Esophagus mucosa (tissue), 1 donor: Measurements from ENCODE around the gene PRR12. TPM values are rescaled to one million over a fixed set of nuclear protein-coding genes. Genes with fewer than 3 reads are reported as not detected.

ENCODE experiments used
- ATAC-seq: fragments of 200-7000 bp; cut with Tn5 transposase; one replicate; pipeline ENCODE4 v1.9.1; 2020
- total RNA-seq: library from RNA; stranded (reverse); gene quantifications from one replicate; pipeline ENCODE4 v1.2.4, GENCODE V29; 2023
- donor health status: DM: yes; HTN: yes; CAD: no.

PRR12 gene
- total RNA-seq, 1 donor from 2014 or later = 11.7 TPM

DNA sequence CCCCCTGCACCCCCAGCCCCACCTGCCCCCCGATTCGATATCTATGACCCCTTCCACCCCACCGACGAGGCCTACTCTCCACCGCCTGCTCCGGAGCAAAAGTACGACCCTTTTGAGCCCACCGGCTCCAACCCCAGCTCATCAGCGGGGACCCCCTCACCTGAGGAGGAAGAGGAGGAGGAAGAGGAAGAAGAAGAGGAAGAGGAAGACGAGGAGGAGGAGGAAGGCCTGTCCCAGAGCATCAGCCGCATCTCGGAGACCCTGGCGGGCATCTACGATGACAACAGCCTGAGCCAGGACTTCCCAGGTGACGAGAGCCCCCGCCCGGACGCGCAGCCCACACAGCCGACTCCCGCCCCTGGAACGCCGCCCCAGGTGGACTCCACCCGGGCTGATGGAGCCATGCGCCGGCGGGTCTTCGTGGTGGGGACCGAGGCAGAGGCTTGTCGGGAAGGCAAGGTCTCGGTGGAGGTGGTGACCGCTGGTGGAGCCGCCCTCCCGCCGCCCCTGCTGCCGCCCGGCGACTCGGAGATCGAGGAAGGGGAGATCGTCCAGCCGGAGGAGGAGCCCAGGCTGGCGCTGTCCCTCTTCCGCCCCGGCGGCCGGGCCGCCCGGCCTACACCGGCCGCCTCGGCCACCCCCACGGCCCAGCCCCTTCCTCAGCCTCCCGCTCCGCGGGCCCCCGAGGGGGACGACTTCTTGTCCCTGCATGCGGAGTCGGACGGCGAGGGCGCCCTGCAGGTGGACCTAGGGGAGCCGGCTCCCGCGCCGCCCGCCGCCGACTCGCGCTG lies 60.2 kb downstream of the PRR12 start:
- ATAC-seq = no peak

DNA sequence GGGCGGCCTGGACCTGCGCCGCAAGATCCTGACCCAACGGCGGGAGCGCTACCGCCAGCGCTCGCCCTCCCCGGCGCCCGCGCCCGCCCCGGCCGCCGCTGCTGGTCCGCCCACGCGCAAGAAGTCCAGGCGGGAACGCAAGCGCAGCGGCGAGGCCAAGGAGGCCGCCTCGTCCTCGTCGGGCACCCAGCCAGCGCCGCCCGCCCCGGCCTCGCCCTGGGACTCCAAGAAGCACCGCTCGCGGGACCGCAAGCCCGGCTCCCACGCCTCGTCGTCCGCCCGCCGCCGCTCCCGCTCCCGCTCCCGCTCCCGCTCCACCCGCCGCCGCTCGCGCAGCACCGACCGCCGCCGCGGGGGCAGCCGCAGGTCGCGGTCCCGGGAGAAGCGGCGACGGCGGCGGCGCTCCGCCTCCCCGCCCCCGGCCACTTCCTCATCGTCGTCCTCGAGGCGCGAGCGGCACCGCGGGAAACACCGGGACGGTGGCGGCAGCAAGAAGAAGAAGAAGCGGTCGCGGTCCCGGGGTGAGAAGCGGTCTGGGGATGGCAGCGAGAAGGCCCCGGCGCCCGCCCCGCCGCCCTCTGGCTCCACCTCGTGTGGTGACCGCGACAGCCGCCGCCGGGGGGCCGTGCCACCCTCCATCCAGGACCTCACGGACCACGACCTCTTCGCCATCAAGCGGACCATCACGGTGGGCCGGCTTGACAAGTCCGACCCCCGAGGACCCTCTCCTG lies 61.0 kb downstream of the PRR12 start:
- no peak for ATAC-seq

DNA sequence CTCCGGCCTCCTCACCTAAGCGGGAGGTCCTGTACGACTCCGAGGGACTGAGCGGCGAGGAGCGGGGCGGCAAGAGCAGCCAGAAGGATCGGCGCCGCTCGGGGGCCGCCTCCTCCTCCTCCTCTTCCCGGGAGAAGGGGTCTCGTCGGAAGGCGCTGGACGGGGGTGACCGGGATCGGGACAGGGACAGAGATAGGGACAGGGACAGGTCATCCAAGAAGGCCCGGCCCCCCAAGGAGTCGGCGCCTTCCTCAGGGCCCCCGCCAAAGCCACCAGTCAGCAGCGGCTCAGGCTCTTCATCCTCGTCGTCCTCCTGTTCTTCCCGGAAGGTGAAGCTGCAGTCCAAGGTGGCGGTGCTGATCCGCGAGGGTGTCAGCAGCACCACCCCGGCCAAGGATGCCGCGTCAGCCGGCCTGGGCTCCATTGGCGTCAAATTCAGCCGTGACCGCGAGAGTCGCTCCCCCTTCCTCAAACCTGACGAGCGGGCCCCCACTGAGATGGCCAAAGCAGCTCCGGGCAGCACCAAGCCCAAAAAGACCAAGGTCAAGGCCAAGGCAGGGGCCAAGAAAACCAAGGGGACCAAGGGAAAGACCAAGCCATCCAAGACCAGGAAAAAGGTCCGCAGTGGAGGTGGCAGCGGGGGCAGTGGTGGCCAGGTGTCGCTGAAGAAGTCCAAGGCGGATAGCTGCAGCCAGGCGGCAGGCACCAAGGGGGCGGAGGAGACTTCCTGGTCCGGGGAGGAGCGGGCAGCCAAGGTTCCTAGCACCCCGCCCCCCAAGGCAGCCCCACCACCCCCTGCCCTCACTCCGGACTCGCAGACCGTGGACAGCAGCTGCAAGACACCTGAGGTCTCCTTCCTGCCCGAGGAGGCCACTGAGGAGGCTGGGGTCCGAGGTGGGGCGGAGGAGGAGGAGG lies 61.8 kb downstream of the PRR12 start:
- no peak for ATAC-seq

DNA sequence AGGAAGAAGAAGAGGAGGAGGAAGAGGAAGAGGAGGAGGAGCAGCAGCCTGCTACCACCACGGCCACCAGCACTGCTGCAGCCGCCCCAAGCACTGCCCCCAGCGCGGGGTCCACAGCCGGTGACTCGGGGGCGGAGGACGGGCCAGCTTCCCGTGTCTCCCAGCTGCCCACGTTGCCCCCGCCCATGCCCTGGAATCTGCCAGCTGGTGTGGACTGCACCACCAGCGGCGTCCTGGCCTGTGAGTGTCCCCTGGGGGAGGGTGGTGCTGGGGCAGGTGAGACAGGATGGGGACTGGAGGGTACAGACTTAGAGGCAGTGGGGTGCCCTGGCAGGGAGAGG lies 62.5 kb downstream of the PRR12 start:
- ATAC-seq = no peak

DNA sequence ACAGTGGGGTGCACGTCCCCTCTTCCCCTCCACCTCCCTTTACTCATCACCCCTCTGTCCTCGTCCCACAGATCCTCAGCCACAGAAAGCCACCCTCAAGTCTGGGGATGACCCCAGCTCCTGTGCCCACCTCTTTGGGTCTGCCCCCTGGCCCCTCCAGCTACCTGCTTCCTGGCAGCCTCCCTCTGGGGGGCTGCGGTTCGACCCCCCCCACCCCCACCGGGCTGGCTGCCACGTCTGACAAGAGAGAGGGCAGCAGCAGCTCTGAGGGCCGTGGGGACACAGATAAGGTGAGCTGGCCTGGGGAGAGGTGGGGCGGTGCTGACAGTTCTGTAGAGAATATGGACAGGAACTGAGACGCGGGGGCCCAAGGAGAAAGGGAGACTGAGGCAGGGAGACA lies 63.6 kb downstream of the PRR12 start:
- no peak for ATAC-seq

DNA sequence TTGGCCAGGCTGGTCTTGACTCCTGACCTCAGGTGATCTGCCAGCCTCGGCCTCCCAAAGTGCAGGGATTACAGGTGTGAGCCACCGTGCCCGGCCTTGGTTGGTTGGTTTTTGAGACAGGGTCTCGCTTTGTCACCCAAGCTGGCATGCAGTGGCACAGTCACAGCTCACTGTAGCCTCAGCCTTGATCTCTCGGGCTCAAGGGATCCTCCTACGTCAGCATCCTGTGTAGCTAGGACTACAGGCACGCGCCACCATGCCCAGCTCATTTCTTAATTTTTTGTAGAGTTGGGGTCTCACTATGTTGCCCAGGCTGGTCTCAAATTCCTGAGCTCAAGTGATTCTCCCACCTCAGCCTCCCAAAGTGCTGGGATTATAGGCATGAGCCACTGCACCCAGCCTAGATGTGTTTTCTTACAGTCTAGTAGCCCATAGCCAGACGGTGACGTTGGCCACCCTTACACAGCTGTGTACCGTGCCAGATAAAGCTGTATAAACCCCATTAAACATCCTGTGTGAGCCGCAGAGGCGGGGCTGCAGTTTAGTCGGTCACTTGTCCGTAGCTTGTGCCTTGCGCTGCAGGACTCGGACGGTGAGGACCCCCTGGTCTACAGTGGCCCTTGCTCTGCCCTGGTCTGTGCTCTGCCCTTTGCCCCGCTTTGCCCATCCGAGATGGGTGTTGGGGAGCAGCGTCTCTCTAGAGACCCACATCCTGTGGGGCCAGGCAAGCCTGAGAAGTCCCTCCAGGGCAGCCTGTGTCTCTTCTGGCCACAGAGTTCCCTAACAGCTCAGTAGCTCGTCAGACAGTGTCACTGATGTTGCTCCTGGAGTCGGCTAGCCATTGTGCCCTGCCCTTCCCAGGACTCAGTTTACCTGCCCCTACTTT lies 64.8 kb downstream of the PRR12 start:
- ATAC-seq = no peak

GRCh38 chr19:49656456-49657109 lies 65.6 kb downstream of the PRR12 start:
- ATAC-seq = no peak

GRCh38 chr19:49657493-49658138 lies 66.6 kb downstream of the PRR12 start:
- no peak for ATAC-seq

DNA sequence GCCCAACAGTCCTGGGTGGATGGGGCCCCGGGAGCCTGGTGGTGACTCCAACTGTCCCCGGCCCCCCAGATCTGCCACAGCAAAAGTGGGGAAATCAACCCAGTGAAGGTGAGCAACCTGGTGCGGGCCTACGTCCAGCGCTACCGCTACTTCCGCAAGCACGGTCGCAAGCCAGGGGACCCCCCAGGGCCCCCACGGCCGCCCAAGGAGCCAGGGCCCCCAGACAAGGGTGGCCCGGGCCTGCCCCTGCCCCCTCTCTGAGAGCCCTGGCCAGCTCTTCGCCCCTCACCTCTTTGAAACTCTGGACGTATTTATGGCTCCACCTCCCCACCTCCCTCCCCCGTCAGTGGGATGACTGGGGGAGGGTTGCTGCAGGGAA lies 67.1 kb downstream of the PRR12 start:
- ATAC-seq = no peak

DNA sequence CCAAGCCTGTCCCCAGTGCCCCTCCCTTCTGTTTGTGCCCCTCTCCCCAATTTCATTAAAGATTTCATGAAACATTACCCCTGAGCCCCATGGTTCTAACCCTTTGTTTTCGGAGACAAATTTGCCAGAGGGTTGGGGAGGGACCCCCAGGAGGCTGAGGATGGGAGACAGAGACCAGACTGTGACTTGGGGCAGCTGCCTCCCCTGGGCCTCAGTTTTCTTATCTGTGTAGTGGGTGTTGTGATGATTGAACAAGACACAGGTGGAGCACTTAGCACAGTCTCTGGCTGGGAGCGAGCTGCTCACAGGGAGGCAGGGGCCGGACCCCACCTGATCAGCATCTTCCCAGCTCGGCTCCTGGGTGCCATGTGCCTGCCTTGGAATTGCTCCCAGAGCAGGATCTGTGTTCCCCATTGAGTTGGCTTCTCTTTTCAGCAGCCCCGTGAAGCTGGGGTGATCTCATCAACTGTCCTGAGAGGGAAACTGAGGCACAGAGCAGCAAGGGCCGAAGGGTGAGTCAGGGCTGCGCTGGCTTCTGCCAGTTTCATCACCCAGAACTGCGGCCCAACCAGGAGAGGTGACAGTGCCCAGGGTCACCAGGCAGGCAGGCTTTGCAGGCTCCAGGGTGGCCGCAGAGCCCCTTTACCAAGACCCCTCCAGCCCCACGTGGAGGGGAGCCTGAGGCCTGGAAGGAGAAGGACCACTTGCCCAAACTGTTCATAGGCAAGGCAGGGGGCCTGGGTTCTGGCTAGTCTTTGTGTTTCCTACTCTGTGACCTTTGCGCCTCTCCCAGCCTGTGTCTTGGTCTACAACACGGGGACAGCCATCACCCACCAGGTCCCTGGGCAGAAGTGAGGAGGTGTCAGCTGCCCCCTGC lies 67.8 kb downstream of the PRR12 start:
- no peak for ATAC-seq

- no peak for ATAC-seq
Observed at GRCh38 chr19:49660338-49660961, 69.5 kb downstream of the PRR12 start.

DNA sequence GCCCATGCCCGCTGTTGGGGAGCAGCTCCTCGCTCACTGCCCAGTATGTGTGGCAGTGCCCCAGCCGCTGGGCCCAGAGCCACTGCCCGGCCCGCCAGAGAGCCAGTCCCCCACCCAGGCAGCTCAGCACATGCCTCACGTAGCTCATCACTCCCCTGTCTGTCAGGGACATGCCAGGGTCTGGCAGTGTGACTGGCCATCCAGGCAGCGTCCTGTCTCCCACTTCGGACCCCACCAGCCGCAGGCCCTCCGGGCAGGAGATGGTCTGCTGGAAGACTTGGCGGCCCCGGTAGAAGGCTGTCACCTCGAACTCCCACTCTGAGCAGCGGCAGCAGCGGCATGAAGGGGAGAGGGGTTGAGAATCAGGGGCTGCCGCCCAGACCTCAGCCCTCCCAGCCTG lies 71.0 kb downstream of the PRR12 start:
- ATAC-seq = no peak

GRCh38 chr19:49663224-49663623 lies 72.2 kb downstream of the PRR12 start:
- ATAC-seq = no peak

DNA sequence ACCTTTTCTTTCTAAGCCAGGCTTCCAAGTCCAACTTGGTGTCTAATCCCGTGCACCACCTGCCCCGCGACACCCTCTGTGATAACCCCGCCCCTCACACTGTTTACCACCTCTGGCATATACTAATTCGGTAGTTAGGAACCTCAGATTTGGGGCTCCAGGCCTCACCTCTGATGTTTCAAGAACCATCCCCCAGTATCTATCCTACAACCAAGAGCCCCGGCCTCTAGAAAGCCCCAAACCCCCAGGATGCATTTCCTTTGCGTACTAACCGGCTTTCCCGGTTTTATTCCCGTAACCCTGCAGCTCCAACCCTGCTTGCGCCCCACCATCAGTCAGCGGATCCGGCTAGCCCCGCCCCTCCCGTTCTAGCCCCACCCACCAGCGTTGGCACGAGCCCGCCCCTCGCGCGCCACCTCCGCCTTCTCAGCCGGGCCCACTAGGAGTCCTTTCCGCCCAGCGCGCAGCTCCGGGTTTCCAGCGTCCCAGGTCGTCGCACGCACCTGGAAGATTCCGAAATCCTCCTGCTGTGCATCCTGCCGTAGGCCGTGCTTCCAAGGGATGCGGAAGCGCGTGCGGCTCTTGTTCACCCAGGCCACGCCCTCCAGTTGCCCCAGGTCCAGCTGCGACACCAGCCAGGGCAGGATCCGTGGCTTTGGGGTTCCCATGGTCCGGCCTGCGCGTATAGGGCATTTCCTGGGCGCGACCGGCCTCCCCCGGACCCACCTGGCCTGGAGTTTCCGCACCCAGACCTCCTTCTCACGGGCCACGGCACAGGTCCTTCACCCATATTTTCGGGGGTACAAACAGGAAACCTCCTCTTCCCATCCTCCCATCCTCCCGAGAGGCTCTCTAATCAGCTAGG lies 73.4 kb downstream of the PRR12 start:
- peak; percentile 78 for ATAC-seq

DNA sequence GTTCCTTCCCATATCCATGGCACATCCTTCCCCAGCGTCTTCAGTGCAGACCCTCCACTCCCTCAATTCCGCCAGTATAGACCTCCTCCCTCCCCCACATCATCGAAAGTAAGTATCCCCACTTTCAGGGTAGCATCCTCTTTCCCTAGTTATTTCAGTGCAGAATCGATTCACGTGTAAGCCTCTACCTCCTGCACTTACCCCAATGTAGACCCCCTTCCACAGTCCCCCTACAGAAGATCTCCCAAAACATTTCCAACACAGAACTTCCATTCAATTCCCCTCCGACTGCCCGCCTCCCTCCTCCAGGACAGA lies 74.0 kb downstream of the PRR12 start:
- no peak for ATAC-seq

- ATAC-seq = peak; percentile 81
Observed at GRCh38 chr19:49665351-49666119, 74.6 kb downstream of the PRR12 start, which contains the start of the genes BCL2L12 and IRF3. Gene BCL2L12 (plus strand): TSS chr19:49665933. CDS start chr19:49666693, 760 bp downstream. Gene IRF3 (minus strand): TSS chr19:49665857. CDS start chr19:49664838, 1,019 bp downstream.

GRCh38 chr19:49666120-49666444 lies 75.1 kb downstream of the PRR12 start:
- ATAC-seq = no peak

GRCh38 chr19:49667473-49667872 lies 76.5 kb downstream of the PRR12 start:
- ATAC-seq = no peak
